Measurements from ENCODE around the gene CSF1R. TPM values are rescaled to one million over a fixed set of nuclear protein-coding genes. Genes with fewer than 3 reads are reported as not detected.

CSF1R gene
- polyA plus RNA-seq, 1 donor (not counting 4 experiments of a cell fraction or from before 2014, with no cell fraction given): not detected

DNA sequence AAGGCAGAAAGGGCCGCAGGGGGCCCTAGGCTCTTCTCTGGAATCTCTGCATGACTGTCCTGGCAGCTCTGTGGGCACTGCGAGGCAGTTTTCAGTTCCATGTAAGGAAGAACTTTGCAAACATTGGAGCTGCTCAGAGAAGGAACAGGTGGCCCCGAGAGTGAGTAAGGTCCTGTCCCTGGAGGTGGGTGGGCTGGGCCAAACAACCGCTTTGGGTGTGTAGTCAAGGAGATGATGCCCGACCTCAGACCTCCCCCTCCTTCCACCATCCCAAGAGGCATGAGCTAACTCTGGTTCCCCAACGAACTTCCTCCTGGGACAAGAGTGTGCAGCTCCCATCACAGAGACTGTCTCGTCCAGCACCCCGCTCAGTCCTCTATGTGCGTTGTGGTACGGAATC, 20.5 kb downstream of the CSF1R start:
- TF ChIP-seq EZH2 (IDR thresholded peaks at IDR 0.05; ENCODE audit: low read length): no peak
- TF ChIP-seq, protein P1, sequence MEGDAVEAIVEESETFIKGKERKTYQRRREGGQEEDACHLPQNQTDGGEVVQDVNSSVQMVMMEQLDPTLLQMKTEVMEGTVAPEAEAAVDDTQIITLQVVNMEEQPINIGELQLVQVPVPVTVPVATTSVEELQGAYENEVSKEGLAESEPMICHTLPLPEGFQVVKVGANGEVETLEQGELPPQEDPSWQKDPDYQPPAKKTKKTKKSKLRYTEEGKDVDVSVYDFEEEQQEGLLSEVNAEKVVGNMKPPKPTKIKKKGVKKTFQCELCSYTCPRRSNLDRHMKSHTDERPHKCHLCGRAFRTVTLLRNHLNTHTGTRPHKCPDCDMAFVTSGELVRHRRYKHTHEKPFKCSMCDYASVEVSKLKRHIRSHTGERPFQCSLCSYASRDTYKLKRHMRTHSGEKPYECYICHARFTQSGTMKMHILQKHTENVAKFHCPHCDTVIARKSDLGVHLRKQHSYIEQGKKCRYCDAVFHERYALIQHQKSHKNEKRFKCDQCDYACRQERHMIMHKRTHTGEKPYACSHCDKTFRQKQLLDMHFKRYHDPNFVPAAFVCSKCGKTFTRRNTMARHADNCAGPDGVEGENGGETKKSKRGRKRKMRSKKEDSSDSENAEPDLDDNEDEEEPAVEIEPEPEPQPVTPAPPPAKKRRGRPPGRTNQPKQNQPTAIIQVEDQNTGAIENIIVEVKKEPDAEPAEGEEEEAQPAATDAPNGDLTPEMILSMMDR (optimal IDR thresholded peaks at IDR 0.05 in 1 of 3, IDR thresholded peaks at IDR 0.05 in 1 of 3, conservative IDR thresholded peaks at IDR 0.05 in 1 of 3; ENCODE audit: extremely low read depth in 1 of 3, insufficient read depth in 2 of 3, low read length in 3 of 3): no peak
- Histone ChIP-seq H3K79me2 (ENCODE audit: control insufficient read depth, insufficient read depth, low read length) (no peaks in the 10 kb centered on the region), H3K4me2 (ENCODE audit: control insufficient read depth, extremely low read depth, insufficient read depth, low read depth, low read length) (no peak overlapping the region), H3K4me3 (ENCODE audit: control insufficient read depth in 2 of 3, extremely low read depth in 1 of 3, insufficient read depth in 2 of 3, low read depth in 1 of 3, low read length in 3 of 3) (no peak overlapping the region), H2AFZ (ENCODE audit: control insufficient read depth, low read length) (no peak overlapping the region), H3K9me3 (ENCODE audit: control insufficient read depth, low read depth, low read length) (no peaks in the 10 kb centered on the region), H3K27ac (ENCODE audit: control insufficient read depth, insufficient read depth, low read length) (no peak overlapping the region), H4K20me1 (ENCODE audit: control insufficient read depth, extremely low read depth, insufficient read depth, low read length) (no peaks in the 10 kb centered on the region), H3K27me3 (ENCODE audit: control insufficient read depth, extremely low read depth, insufficient read depth, low read length) (peaks cover 17% of the 10 kb centered on the region), H3K9me1 (ENCODE audit: control insufficient read depth, extremely low read depth, insufficient read depth, low read length) (no peaks in the 10 kb centered on the region), H3K36me3 (ENCODE audit: control insufficient read depth in 2 of 2, extremely low read depth in 1 of 2, insufficient read depth in 2 of 2, low read length in 2 of 2) (no peaks in the 10 kb centered on the region), H3K4me1 (ENCODE audit: control insufficient read depth, extremely low read depth, insufficient read depth, low read length) (peaks cover 8% of the 10 kb centered on the region), H3K9ac (ENCODE audit: control insufficient read depth, extremely low read depth, insufficient read depth, low read length) (no peak overlapping the region)
- DNase-seq (ENCODE audit: low read depth, low spot score) (no peak), FAIRE-seq (no peak)
- dilution Hi-C loops (cut with MboI; ENCODE audit: extremely low pct_ligation_motif_present, low sequenced_read_pairs): no loop called here

DNA sequence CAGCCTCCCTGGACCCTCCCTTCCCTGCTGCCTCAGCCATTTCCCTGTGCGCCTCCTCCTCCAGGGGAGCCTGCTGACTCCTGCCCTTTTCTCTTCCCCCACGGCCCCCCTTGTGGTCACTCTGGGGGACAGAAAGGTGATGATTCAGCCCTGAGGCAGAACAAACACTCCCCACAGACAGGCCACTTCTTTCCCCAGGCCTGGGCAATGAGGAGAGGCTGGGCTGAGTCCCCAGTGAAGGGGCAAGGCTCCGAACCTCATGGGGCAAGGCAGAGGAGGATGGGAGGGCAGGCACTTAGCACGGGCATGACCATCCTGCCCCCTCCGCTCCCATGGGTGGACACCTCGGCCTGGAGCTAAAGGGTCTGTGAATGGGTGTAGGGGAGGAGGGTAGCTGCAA, 21.0 kb downstream of the CSF1R start:
- dilution Hi-C loops (cut with MboI; ENCODE audit: extremely low pct_ligation_motif_present, low sequenced_read_pairs): no loop called here
- FAIRE-seq: no peak
- no peak overlapping the region for H3K27ac ChIP-seq (ENCODE audit: control insufficient read depth, insufficient read depth, low read length)

More for the DNA sequence above, 21.0 kb downstream of the CSF1R start:
- Histone ChIP-seq H3K9me1 (ENCODE audit: control insufficient read depth, extremely low read depth, insufficient read depth, low read length) (no peaks in the 10 kb centered on the region), H3K9me3 (ENCODE audit: control insufficient read depth, low read depth, low read length) (no peaks in the 10 kb centered on the region), H2AFZ (ENCODE audit: control insufficient read depth, low read length) (no peak overlapping the region), H3K79me2 (ENCODE audit: control insufficient read depth, insufficient read depth, low read length) (no peaks in the 10 kb centered on the region), H3K4me3 (ENCODE audit: control insufficient read depth in 2 of 3, extremely low read depth in 1 of 3, insufficient read depth in 2 of 3, low read depth in 1 of 3, low read length in 3 of 3) (no peak overlapping the region), H3K27me3 (ENCODE audit: control insufficient read depth, extremely low read depth, insufficient read depth, low read length) (peaks cover 17% of the 10 kb centered on the region), H3K9ac (ENCODE audit: control insufficient read depth, extremely low read depth, insufficient read depth, low read length) (no peak overlapping the region), H3K4me2 (ENCODE audit: control insufficient read depth, extremely low read depth, insufficient read depth, low read depth, low read length) (no peak overlapping the region), H4K20me1 (ENCODE audit: control insufficient read depth, extremely low read depth, insufficient read depth, low read length) (no peaks in the 10 kb centered on the region), H3K36me3 (ENCODE audit: control insufficient read depth in 2 of 2, extremely low read depth in 1 of 2, insufficient read depth in 2 of 2, low read length in 2 of 2) (no peaks in the 10 kb centered on the region), H3K4me1 (ENCODE audit: control insufficient read depth, extremely low read depth, insufficient read depth, low read length) (peaks cover 8% of the 10 kb centered on the region)
- DNase-seq (ENCODE audit: low read depth, low spot score): no peak
- no peak for TF ChIP-seq EZH2 (IDR thresholded peaks at IDR 0.05; ENCODE audit: low read length)
- TF ChIP-seq, protein P1 (optimal IDR thresholded peaks at IDR 0.05 in 1 of 3, IDR thresholded peaks at IDR 0.05 in 1 of 3, conservative IDR thresholded peaks at IDR 0.05 in 1 of 3; ENCODE audit: extremely low read depth in 1 of 3, insufficient read depth in 2 of 3, low read length in 3 of 3): no peak
